NCI-H2196 (cell line): ENCODE results near the gene GCK.

Experiments
- DNase-seq: peaks from one replicate; lab custom pipeline; 2025; ENCODE audit not compliant: unreplicated experiment; lab: John Stamatoyannopoulos, UW

Gene GCK

GRCh38 chr7:44157116-44158080 lies 31.8 kb downstream of the GCK start:
- DNase-seq, result no peak

GRCh38 chr7:44156453-44157010 lies 32.7 kb downstream of the GCK start:
- DNase-seq, result no peak

- DNase-seq, result no peak
These were observed 33.8 kb downstream of the GCK start for GRCh38 chr7:44155191-44156185.

- no peak for DNase-seq
These were observed 34.5 kb downstream of the GCK start for GRCh38 chr7:44154703-44155102.

- no peak for DNase-seq
These were observed 35.3 kb downstream of the GCK start for GRCh38 chr7:44153948-44154335.

GRCh38 chr7:44152971-44153947 lies 36.0 kb downstream of the GCK start:
- peak; percentile 44 for DNase-seq

- no peak for DNase-seq
These were observed 37.3 kb downstream of the GCK start for GRCh38 chr7:44151956-44152355.

- no peak for DNase-seq
These were observed 38.0 kb downstream of the GCK start for GRCh38 chr7:44150966-44151941.

- DNase-seq, result peak; percentile 25
These were observed 38.8 kb downstream of the GCK start for GRCh38 chr7:44150466-44150832.

- DNase-seq, result no peak
These were observed 39.4 kb downstream of the GCK start for GRCh38 chr7:44149571-44150465.

GRCh38 chr7:44148961-44149536 lies 40.2 kb downstream of the GCK start:
- no peak for DNase-seq

- DNase-seq, result no peak
These were observed 41.1 kb downstream of the GCK start for GRCh38 chr7:44148166-44148565.

GRCh38 chr7:44147026-44147991 lies 41.9 kb downstream of the GCK start:
- DNase-seq, result no peak

- DNase-seq, result no peak
These were observed 43.0 kb downstream of the GCK start for GRCh38 chr7:44145969-44146911.

GRCh38 chr7:44145479-44145968 lies 43.7 kb downstream of the GCK start:
- DNase-seq, result no peak
